HG02610 (cell line): Measurements from ENCODE around the gene CEBPE.

ENCODE experiments used
- ATAC-seq: cut with Tn5 transposase; IDR thresholded peaks from one replicate; pipeline ENCODE4 v1.9.1; 2021; ENCODE audit warnings: mild to moderate bottlenecking, moderate library complexity; ENCODE audit not compliant: unreplicated experiment

Gene CEBPE

DNA sequence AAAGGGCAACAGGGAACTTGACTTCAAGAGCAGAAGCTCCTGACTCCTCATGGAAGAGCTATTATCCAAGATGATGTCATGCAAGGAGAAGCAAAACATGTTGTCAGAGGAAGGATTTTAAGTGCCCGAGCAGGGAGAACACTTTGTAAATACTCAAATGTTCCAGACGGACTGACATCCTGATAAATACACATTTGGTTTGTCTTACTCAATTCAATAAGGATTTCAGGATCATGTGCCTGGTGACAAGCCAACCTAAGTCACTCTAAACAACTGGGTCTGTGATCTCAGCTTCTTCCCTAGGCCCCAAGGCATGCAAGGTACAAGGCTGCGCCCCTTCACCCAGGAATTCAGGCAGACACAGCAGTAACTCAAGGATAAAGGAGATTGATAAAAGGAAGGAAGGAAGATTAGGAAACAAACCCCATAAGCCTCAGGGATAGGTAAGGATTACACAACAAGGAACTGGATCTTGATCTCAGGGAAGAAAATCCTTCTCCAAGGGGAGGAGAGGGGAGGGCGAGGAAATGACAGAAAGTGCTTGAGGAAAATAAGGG lies 26.8 kb upstream of the CEBPE start:
- ATAC-seq: no peak

DNA sequence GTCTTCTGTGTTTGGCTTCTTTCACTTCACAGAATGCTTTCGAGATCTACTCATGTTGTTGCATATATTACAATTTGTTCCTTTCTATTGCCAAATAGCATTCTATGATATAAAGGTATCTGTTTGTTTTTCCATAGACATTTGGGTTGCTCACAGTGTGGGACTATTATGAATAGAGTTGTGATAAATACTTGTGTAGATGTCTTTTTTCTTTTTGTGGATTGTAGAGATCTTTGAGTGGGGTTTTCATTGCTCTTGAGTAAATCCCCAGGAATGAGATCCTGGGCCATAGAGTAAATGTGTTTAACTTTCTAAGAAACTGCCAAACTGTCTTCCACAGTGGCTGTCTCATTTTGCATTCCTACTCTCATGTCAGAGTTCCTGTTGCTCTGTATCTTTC lies 24.9 kb upstream of the CEBPE start:
- ATAC-seq: no peak

DNA sequence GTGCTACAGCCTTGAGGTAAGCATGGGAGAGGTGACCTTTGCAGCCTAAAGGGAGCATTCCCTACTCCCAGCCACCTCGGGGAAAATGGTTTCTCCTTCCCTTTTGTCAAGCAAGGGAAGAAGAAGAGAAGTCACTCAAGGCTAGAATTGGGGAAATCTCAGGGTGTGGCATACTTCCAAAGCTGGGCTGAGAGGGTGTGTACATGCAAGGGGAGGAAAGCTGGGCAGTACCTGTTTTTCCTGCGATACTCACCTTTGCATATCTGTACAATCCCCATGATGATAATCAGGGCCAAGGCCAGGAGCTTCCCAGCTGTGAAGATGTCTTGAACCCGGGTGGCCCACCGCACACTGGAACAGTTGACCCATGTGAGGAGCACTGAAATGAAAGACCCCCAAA lies 23.8 kb upstream of the CEBPE start:
- no peak for ATAC-seq

- ATAC-seq: no peak
Measured at GRCh38 chr14:23141706-23142444, 22.8 kb upstream of the CEBPE start.

- no peak for ATAC-seq
Measured at GRCh38 chr14:23140371-23140770, 21.3 kb upstream of the CEBPE start.

GRCh38 chr14:23139874-23140273 lies 20.8 kb upstream of the CEBPE start:
- no peak for ATAC-seq

- no peak for ATAC-seq
Measured at GRCh38 chr14:23137813-23138535, 18.9 kb upstream of the CEBPE start.

DNA sequence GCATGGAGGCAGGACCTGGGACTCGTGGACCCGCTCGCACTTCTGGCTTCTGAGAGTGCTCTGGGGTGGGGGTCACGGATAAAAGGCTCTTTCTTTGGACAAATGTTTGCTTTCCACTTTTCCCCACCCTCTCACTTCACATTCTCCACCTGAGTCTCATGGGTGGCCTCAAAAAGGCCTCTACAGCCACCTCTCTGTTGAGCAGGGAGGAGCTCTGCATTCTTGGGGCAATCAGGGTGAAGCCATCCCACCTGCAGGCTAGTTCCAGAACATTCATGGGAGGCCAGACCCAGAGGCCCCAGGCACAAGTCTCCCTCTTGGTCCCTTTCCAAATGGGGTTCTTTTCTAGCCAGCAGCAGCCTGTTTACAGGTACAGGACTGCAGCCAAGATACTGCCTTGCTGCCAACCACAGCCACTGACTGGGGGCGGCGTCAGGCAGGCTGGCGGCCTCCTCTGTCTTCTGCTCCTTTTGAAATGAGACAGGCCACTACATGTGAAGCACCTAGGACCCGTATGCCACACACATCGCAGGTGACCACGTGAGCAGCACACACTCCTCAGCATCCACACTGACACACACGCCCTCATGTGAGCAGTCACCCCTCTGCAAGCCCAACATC lies 18.2 kb upstream of the CEBPE start:
- ATAC-seq: no peak

DNA sequence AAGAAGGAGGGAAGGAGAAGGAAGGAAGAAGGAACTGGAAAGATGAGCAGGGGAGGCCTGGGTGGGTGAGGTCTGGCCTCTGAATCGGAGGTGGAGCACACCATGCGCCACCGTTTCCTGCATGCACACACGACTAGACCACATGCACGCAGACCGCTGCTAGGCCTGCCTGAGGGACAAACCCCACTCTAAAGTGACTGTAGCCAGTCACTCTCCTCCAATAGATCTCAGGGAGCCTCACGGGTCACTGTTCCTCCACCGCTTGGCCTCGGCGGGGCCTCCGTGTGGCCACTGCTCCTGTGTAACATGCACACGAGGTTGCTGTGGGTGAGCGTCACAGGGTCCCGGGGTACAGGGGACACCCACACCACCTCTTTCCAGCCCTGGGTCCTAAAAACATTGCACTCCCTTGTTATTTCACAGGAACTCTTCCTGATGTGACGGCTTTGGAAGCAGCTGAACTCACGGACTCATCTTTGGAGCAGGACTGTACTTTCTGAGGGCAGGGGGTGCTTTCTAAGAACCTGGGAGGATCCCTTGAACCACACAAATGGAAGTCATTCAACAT lies 17.6 kb upstream of the CEBPE start:
- ATAC-seq: no peak

GRCh38 chr14:23132970-23133369 lies 13.9 kb upstream of the CEBPE start:
- no peak for ATAC-seq

DNA sequence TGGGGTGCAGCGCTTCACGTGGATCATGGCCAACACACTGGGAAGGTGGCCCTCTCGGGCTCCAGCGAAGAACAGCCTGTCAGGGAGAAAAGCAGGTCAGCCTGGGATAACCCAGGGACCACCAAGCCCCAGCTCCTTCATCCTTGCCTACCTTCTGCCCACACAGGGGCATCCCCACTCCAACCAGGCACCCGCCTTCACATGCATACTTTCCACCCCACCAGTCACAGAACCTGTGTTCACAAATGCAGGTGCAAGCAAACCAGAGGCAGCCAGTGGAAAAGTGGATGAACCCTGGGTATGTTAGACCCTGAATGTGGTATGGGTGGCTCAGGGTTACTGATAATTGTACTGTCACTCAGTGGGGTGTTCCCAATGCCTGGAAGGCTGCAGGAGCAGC lies 12.4 kb upstream of the CEBPE start:
- ATAC-seq: no peak

DNA sequence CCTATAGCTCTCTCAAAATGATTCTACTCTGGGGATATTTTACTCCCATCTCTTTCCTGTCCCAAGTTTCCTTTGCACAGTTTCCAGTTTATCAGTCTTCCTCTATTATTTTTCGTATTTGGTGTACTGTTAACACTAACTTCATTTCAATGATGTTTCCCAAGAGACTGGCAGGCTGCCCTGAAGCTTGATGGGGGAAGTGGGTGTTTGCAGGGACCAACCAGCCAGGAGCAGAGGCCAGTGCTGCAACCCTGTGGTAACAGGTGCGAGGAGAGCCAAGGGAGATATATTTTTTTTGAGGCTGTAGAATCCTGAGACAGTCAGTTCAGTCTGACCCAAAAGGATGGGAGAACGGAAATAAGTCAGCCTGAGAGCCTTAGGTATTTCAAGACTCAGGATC lies 11.8 kb upstream of the CEBPE start:
- no peak for ATAC-seq

- ATAC-seq: no peak
Measured at GRCh38 chr14:23129759-23130316, 10.8 kb upstream of the CEBPE start.

GRCh38 chr14:23128969-23129758 lies 10.1 kb upstream of the CEBPE start:
- ATAC-seq: no peak

- no peak for ATAC-seq
Measured at GRCh38 chr14:23127861-23128260, 8.8 kb upstream of the CEBPE start.

DNA sequence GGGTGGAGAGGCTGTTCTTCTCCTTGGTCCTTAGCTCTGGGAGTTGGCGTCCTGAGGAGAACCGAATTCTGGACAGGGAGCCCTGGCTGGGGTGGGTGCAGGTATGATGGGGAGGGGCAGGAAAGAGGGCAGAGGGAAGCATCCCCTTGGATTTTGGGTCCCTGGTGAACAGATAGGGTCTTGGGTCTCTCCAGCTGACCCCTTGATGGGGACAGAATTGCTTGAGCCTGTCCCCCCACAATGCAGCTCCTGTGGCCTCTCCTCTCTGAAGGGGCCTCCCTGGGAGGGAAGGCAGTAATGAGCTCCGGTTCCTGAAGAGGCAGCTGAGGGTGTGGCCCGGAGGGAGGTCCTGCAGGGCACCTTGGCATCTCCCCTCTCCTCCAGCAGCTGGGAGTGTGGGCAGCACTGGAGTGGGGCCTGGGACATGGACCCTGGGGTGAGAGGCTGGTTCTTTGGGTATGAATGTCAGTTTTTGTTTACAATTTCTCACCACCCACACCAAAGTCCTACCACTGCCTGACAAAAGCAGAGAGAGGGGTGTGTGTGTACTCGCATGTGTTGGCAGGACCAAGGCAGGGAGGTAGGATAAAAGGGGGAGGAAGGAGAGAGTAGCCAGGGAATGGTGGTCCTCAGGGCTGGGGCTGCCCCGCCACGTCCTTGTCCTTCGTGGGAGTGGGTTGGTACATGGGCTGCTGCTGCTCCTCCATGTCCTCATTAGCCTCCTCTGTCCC lies 7.7 kb upstream of the CEBPE start:
- no peak for ATAC-seq

- no peak for ATAC-seq
Measured at GRCh38 chr14:23125933-23126524, 7.0 kb upstream of the CEBPE start.

DNA sequence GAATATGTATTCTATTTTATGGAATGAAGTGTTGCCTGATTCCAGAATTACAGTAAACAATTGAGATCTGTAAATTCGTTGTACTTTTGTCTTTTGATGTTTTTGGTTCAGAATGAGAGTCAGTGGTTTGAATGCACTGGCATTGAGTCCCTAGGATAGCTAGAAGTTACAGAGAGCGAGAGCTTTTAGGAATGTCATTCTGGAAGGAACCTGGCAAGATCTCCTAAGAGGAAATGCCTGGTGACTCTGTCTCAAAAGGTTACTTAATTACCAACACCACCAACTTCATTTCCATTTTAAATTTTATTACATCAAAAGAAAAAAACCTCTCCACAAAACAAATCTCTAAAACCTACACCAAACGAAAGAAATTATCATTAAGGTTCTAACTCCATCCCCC lies 6.0 kb upstream of the CEBPE start:
- ATAC-seq: no peak

DNA sequence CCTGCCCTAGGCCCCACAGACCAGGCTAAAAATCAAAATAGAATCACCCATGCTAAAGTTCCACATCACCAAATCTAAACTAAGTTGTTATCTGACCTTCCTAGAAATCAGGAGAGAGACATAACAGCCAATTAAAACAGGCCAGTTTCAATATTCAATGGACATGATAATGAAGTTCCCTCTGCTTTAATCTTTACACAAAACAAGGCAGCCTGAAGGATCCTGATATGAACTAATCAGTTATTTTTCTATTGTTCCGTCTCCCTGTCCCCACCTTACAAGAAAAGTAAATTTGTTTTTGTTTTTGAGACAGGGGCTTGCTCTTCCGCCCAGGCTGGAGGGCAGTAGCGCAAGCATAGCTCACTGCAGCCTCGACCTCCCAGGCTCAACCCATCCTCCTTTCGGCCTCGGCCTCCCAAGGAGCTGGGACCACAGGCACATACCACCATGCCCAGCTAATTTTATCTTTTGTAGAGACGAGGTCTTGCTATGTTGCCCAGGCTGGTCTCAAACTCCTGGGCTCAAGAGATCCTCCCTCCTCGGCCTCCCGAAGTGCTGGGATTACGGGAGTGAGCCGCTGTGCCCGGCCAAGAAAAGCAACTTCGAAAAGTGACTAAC lies 5.4 kb upstream of the CEBPE start:
- no peak for ATAC-seq
